T-cell (primary cell): ENCODE measurements around the gene ERMAP. TPM values are rescaled to one million over a fixed set of nuclear protein-coding genes. Genes with fewer than 3 reads are reported as not detected.
A peak's percentile ranks its signal among the peaks of the same experiment; 100 is the strongest.
"Not testable (repeated sequence)": the region's sequence is repeated elsewhere in the genome, so short reads cannot be mapped to it uniquely, and the experiment has no call there.

ENCODE experiments used
- ATAC-seq, 4 experiments: fragments of 200-7000 bp in 3 of 4; fragments of 150-1000 bp in 1 of 4; cut with Tn5 transposase; replicated peaks in 1 of 4; 1 replicate in 3 of 4; 2 replicates in 1 of 4; pipeline ENCODE4 v1.10.0; 2021; ENCODE audit warnings: moderate library complexity in 3 of 4, mild to moderate bottlenecking in 2 of 4, moderate number of reproducible peaks in 1 of 4
- CTCF ChIA-PET, 2 donors: fragments of 300-600 bp; sonication (Branson Sonifier 250); formaldehyde crosslinking; loops; one replicate each; lab custom pipeline; 2022; ENCODE audit warnings: antibody characterized with exemption in 2 of 2; lab: Charles Lee
- POLR2A ChIA-PET, 2 donors: fragments of 300-600 bp; sonication (Branson Sonifier 250); formaldehyde crosslinking; loops; one replicate each; lab custom pipeline; 2022; ENCODE audit warnings: antibody characterized with exemption in 2 of 2; lab: Charles Lee
- DNase-seq, 35 experiments: peaks; one replicate each; pipeline versions ENCODE4 v3.0.0 to v3.0.0-alpha.2; 2013 to 2023
- H3K27ac ChIP-seq: one replicate; pipeline ENCODE4 v1.5.1; 2013; ENCODE audit warnings: low read length
- H3K27me3 ChIP-seq, 2 experiments: replicated peaks in 1 of 2; 1 replicate in 1 of 2; 2 replicates in 1 of 2; pipeline versions ENCODE4 v1.6.1 to v1.7.0; 2013; ENCODE audit warnings: low read length in 1 of 2, mixed read lengths in 1 of 2; ENCODE audit not compliant: control insufficient read depth in 2 of 2, insufficient read depth in 2 of 2; ENCODE audit errors: extremely low read depth in 1 of 2
- H3K36me3 ChIP-seq, 2 donors: 1 replicate in 1 of 2; 2 replicates in 1 of 2; pipeline versions ENCODE4 v1.6.1 to v1.7.0; 2013; ENCODE audit warnings: low read length in 1 of 2; ENCODE audit not compliant: control insufficient read depth in 2 of 2, insufficient read depth in 1 of 2; ENCODE audit errors: extremely low read depth in 1 of 2
- H3K4me1 ChIP-seq, 2 experiments: 1 replicate in 1 of 2; 2 replicates in 1 of 2; pipeline versions ENCODE4 v1.6.1 to v1.7.0; 2013; ENCODE audit warnings: low read length in 2 of 2, mixed read lengths in 1 of 2; ENCODE audit not compliant: insufficient read depth in 2 of 2, control insufficient read depth in 1 of 2; ENCODE audit errors: extremely low read depth in 1 of 2
- H3K4me3 ChIP-seq, 2 donors: 1 replicate in 1 of 2; 2 replicates in 1 of 2; pipeline versions ENCODE4 v1.5.1 to v1.7.0; 2013; ENCODE audit warnings: mild to moderate bottlenecking in 2 of 2, low read length in 1 of 2, moderate library complexity in 1 of 2; ENCODE audit not compliant: control insufficient read depth in 1 of 2; ENCODE audit errors: extremely low read depth in 1 of 2
- H3K9me3 ChIP-seq: 2 replicates; pipeline ENCODE4 v1.7.0; 2013
- H3K27ac Mint-ChIP-seq, 2 donors: one replicate each; pipeline ENCODE4 v1.8.0; 2020 to 2021; ENCODE audit warnings: mild to moderate bottlenecking in 2 of 2, mixed read lengths in 2 of 2
- H3K27me3 Mint-ChIP-seq, 2 donors: one replicate each; pipeline ENCODE4 v1.8.0; 2021 to 2022; ENCODE audit warnings: mixed read lengths in 2 of 2
- H3K36me3 Mint-ChIP-seq: one replicate; pipeline ENCODE4 v1.8.0; 2021; ENCODE audit warnings: mixed read lengths
- H3K4me1 Mint-ChIP-seq, 3 donors: one replicate each; pipeline ENCODE4 v1.8.0; 2020 to 2022; ENCODE audit warnings: mixed read lengths in 3 of 3, mild to moderate bottlenecking in 1 of 3
- H3K4me3 Mint-ChIP-seq, 3 donors: one replicate each; pipeline ENCODE4 v1.8.0; 2020 to 2022; ENCODE audit warnings: mild to moderate bottlenecking in 3 of 3, mixed read lengths in 3 of 3, moderate library complexity in 3 of 3
- H3K9me3 Mint-ChIP-seq, 3 donors: one replicate each; pipeline ENCODE4 v1.8.0; 2020 to 2022; ENCODE audit warnings: mixed read lengths in 3 of 3
- WGBS: methylation state at CpG from one replicate; pipeline ENCODE4 v1.1.5; 2013; ENCODE audit warnings: missing lambda C conversion rate; ENCODE audit not compliant: insufficient coverage; 5-methylcytosine and 5-hydroxymethylcytosine counted together
- total RNA-seq, 35 experiments: library from RNA in 6 of 35; stranded (reverse) in 6 of 35; fragments of 120-200 nt in 1 of 35; gene quantifications; one replicate each; pipeline versions ENCODE4 v1.2.1 to v1.2.4 and lab custom pipeline; 2013 to 2026

ERMAP gene
- total RNA-seq, 5 donors from 2014 or later (not counting 1 experiment from before 2014, with no cell fraction given) = 5.7 to 7.6 (median 6.7) TPM

DNA sequence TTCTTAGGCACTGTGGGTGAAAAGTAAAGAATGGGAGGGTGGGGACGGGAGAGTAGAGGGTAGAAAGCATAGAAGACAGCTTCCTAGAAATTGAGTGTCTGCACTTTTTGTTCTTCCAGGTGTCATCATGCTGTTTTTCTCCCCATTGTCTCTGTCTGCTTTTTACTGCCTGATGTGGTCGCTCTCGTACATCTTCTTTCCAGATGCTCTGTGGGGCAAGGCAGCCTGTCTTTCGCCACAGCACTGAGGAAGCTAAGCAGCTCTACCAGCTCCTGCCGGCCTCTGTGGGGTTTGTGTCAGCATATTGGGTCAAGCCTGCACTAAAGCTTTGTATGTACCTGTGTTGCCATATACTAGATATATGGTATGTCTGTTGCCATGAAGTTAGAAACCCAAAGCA lies 18.9 kb upstream of the ERMAP start:
- H3K9me3 ChIP-seq = no peaks in the 10 kb centered on the region
- Mint-ChIP-seq H3K4me1 (no peaks in the 10 kb centered on the region), H3K4me3 (no peak overlapping the region), H3K27me3 (no peaks in the 10 kb centered on the region), H3K27ac (no peak overlapping the region), H3K36me3 (no peaks in the 10 kb centered on the region), H3K9me3 (no peaks in the 10 kb centered on the region)
- no peak overlapping the region for H3K27ac ChIP-seq
- ATAC-seq = no peak
- no peaks in the 10 kb centered on the region for H3K27me3 ChIP-seq
- no peaks in the 10 kb centered on the region for H3K36me3 ChIP-seq
- no peak overlapping the region for H3K4me3 ChIP-seq
- WGBS = 53% methylated on average over 4 of the region's 5 CpGs
- ChIA-PET POLR2A (no interaction called here), CTCF (no interaction called here)
- no peaks in the 10 kb centered on the region for H3K4me1 ChIP-seq
- no peak for DNase-seq

DNA sequence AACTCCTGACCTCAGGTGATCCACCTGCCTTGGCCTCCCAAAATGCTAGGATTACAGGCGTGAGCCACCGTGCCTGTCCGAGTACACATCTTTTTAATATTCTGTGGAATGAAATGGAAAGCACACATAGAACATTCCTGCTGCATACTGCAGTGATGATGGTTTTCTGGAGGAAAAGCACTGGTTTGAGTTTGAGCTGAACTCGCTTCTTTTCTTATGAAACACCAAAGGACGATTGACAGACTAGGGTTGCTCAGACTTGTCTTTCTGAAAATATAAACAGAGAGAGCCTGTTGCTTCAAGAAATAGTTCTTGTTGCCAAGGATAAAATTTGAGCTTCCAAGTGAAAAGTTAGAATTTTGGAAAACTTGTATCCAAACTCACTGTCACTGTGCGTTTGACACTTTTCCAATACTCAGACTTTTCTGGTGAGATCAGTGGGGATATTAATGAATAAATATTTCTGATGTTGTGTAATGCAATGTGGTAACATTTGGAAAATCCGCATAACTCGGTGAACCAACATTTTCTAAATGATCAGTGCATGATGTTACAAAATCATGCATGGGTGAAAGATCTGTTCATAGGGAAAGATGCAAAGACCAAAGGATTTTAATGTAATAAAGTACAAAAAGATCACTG lies 15.0 kb upstream of the ERMAP start:
- H3K27me3 ChIP-seq = peaks cover 0 to 3% of the 10 kb centered on the region in 2 experiments
- H3K36me3 ChIP-seq = no peaks in the 10 kb centered on the region
- peaks cover 0 to 5% of the 10 kb centered on the region in 2 experiments for H3K4me1 ChIP-seq
- ATAC-seq = no peak
- WGBS = 100% methylated on average over 4 of the region's 8 CpGs
- Mint-ChIP-seq H3K36me3 (peaks cover 23% of the 10 kb centered on the region), H3K27me3 (no peaks in the 10 kb centered on the region), H3K27ac (no peak overlapping the region), H3K9me3 (no peaks in the 10 kb centered on the region), H3K4me3 (no peak overlapping the region), H3K4me1 (peaks cover 3 to 4% (median 3%) of the 10 kb centered on the region in 3 donors)
- no peak overlapping the region for H3K4me3 ChIP-seq
- H3K9me3 ChIP-seq = no peaks in the 10 kb centered on the region
- ChIA-PET POLR2A (interaction anchor here in 1 of 2 donors (0.7 kb wide), 1 partner anchor 48 kb away, joined by 5 read pairs; no protein-coding TSS in a partner anchor), CTCF (no interaction called here)
- no peak for DNase-seq
- H3K27ac ChIP-seq = no peak overlapping the region

DNA sequence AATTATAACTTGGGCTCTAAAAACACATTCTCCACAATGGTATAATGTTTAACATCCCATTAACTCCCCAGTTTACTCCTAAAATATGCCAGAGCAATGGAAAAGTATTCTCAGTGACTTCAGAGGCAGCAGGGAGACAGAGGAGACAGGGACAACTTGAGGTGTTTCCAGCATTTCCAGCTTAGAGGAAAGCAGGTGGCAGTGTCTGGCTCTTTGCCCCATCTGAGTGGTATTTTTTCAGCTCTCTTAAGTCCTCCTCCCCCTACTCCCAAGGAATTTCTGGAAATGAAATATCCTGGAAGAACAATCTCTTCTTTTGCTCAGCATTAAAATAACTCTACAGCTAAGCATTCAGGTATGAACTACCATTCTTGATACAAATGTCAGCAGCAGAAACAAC lies 10.8 kb upstream of the ERMAP start:
- H3K4me3 ChIP-seq = no peak overlapping the region
- no peaks in the 10 kb centered on the region for H3K9me3 ChIP-seq
- H3K27ac Mint-ChIP-seq = no peak overlapping the region
- no peaks in the 10 kb centered on the region for H3K9me3 Mint-ChIP-seq
- no peak overlapping the region for H3K27ac ChIP-seq
- CTCF ChIA-PET = no interaction called here
- no peak overlapping the region for H3K4me3 Mint-ChIP-seq
- H3K27me3 Mint-ChIP-seq = no peaks in the 10 kb centered on the region
- peaks cover 11 to 14% (median 12%) of the 10 kb centered on the region in 3 donors for H3K4me1 Mint-ChIP-seq
- H3K36me3 ChIP-seq = peaks cover 0 to 7% of the 10 kb centered on the region in 2 donors
- H3K4me1 ChIP-seq = peaks cover 4 to 12% of the 10 kb centered on the region in 2 experiments
- H3K27me3 ChIP-seq = peaks cover 0 to 3% of the 10 kb centered on the region in 2 experiments
- peaks cover 31% of the 10 kb centered on the region for H3K36me3 Mint-ChIP-seq
- ATAC-seq = no peak
- no peak for DNase-seq
- POLR2A ChIA-PET = no interaction called here

DNA sequence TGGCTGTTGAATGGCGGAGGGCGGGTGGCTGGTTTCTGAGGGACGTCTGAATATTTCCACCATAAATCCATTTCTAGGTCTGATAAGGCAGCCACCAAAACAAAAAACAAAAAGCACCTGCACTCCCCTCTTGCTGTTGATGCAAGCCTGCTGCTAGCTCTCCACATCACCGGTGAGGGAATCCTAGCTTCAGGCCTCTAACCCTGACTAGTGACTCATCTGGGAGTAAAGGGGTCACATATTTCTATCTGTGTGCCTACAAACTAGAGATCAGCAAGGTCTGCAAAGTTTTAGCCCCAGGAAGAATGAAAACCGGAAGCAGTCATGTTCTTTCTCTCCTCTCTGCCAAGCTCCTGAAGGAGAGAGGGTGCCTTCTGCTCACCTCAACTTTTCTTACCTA lies 10.3 kb upstream of the ERMAP start:
- H3K9me3 Mint-ChIP-seq = no peaks in the 10 kb centered on the region
- peaks cover 11 to 14% (median 12%) of the 10 kb centered on the region in 3 donors for H3K4me1 Mint-ChIP-seq
- H3K9me3 ChIP-seq = no peaks in the 10 kb centered on the region
- peaks cover 33% of the 10 kb centered on the region for H3K36me3 Mint-ChIP-seq
- ATAC-seq (no peak), DNase-seq (no peak)
- no peak overlapping the region for H3K4me3 Mint-ChIP-seq
- peaks cover 0 to 7% of the 10 kb centered on the region in 2 donors for H3K36me3 ChIP-seq
- POLR2A ChIA-PET = interaction anchor here in 1 of 2 donors (0.6 kb wide), 1 partner anchor 983 kb away, joined by 6 read pairs; no protein-coding TSS in a partner anchor
- 100% methylated on average over 3 of the region's 5 CpGs for WGBS
- CTCF ChIA-PET = no interaction called here
- no peak overlapping the region for H3K27ac ChIP-seq
- no peak overlapping the region for H3K4me3 ChIP-seq
- no peaks in the 10 kb centered on the region for H3K27me3 Mint-ChIP-seq
- peaks cover 0 to 3% of the 10 kb centered on the region in 2 experiments for H3K27me3 ChIP-seq
- H3K4me1 ChIP-seq = peaks cover 4 to 12% of the 10 kb centered on the region in 2 experiments
- peak overlapping the region in 1 of 2 donors; percentile 56 for H3K27ac Mint-ChIP-seq

DNA sequence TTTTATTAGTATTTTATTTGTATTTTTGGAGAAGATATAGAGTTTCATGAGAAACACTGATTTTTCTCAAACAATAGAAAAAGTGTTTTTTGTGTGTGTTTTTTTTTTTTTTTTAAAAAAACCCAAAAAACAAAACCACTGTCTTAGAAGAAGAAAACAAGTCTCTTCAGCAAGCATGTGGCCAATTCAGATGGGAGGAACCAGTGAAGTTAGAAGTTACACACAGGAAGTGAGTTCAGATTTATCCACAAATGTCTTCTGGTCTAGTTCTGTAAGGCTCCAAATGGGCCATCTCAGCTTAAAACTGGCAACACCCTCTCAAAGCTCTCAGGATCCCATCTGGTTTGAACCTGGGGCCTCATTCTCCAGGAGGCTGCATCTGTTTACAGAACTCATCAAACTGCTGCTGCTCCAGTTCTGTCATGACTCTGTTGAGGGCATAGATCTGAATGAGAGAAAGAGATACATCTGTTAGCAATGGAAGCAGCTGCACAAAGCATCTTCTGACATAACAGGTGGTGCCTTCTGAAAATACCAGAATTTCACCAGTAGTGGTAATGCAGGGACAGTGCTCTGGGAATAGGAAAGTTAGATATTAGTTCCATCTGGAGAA lies 9.8 kb upstream of the ERMAP start:
- DNase-seq (no peak), ATAC-seq (no peak)
- ChIA-PET CTCF (no interaction called here), POLR2A (interaction anchor here in 1 of 2 donors (0.6 kb wide), 1 partner anchor 982 kb away, joined by 6 read pairs; no protein-coding TSS in a partner anchor)
- Histone ChIP-seq H3K4me1 (peaks cover 4 to 12% of the 10 kb centered on the region in 2 experiments), H3K4me3 (no peak overlapping the region), H3K36me3 (peaks cover 0 to 7% of the 10 kb centered on the region in 2 donors), H3K9me3 (no peaks in the 10 kb centered on the region), H3K27me3 (peaks cover 0 to 3% of the 10 kb centered on the region in 2 experiments), H3K27ac (peak overlapping the region; percentile 9)
- Mint-ChIP-seq H3K27me3 (no peaks in the 10 kb centered on the region), H3K4me1 (peaks cover 11 to 14% (median 12%) of the 10 kb centered on the region in 3 donors), H3K36me3 (peaks cover 35% of the 10 kb centered on the region), H3K4me3 (no peak overlapping the region), H3K27ac (peak overlapping the region; percentile 56 to 63), H3K9me3 (no peaks in the 10 kb centered on the region)

DNA sequence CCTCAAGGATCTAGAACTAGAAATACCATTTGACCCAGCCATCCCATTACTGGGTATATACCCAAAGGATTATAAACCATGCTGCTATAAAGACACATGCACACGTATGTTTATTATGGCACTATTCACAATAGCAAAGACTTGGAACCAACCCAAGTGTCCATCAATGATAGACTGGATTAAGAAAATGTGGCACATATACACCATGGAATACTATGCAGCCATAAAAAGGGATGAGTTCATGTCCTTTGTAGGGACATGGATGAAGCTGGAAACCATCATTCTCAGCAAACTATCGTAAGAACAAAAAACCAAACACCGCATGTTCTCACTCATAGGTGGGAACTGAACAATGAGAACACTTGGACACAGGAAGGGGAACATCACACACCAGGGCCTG lies 2.1 kb upstream of the ERMAP start:
- Mint-ChIP-seq H3K4me1 (peaks cover 20 to 34% (median 20%) of the 10 kb centered on the region in 3 donors), H3K36me3 (peaks cover 12% of the 10 kb centered on the region)
- H3K4me1 ChIP-seq = peaks cover 10 to 13% of the 10 kb centered on the region in 2 experiments
- POLR2A ChIA-PET, H3K9me3 Mint-ChIP-seq, ATAC-seq, H3K9me3 ChIP-seq, H3K4me3 ChIP-seq, CTCF ChIA-PET, H3K27ac Mint-ChIP-seq, H3K4me3 Mint-ChIP-seq, H3K27me3 Mint-ChIP-seq, H3K27ac ChIP-seq, H3K36me3 ChIP-seq, DNase-seq, H3K27me3 ChIP-seq: not testable (repeated sequence)
- WGBS = no CpG with 5 or more reads among the region's 3 CpGs
